Neutrophil (primary cell): ENCODE results near the gene IGFL1.
"Not testable (repeated sequence)": the region's sequence is repeated elsewhere in the genome, so short reads cannot be mapped to it uniquely, and the experiment has no call there.

ENCODE experiments used
- H3K27ac ChIP-seq: fragments of 200-600 bp; sonication (generic); 2 replicates; pipeline ENCODE4 v1.5.1; 2016; ENCODE audit warnings: mild to moderate bottlenecking, moderate library complexity
- H3K27me3 ChIP-seq: fragments of 200-600 bp; sonication (generic); 2 replicates; pipeline ENCODE4 v1.6.0; 2016; ENCODE audit warnings: mild to moderate bottlenecking
- H3K36me3 ChIP-seq: fragments of 200-600 bp; sonication (generic); 2 replicates; pipeline ENCODE4 v1.5.1; 2017
- H3K4me1 ChIP-seq, 2 experiments: fragments of 200-600 bp in 1 of 2; sonication (generic) in 1 of 2; 1 replicate in 1 of 2; 2 replicates in 1 of 2; pipeline versions ENCODE4 v1.5.1 to v1.6.1; 2013 to 2016; ENCODE audit warnings: low read depth in 1 of 2, low read length in 1 of 2, mild to moderate bottlenecking in 1 of 2, moderate library complexity in 1 of 2; ENCODE audit not compliant: control insufficient read depth in 1 of 2, insufficient read depth in 1 of 2
- H3K4me3 ChIP-seq, 2 experiments: fragments of 200-600 bp in 1 of 2; sonication (generic) in 1 of 2; 1 replicate in 1 of 2; 2 replicates in 1 of 2; pipeline ENCODE4 v1.5.1; 2013 to 2016; ENCODE audit warnings: low read depth in 1 of 2, low read length in 1 of 2, mild to moderate bottlenecking in 1 of 2, moderate library complexity in 1 of 2
- H3K9me3 ChIP-seq: fragments of 200-600 bp; sonication (generic); 2 replicates; pipeline ENCODE4 v1.5.1; 2016
- CTCF ChIP-seq: fragments of 200-600 bp; sonication (generic); IDR thresholded peaks from 2 replicates; pipeline ENCODE4 v1.5.1; 2016; ENCODE audit warnings: antibody characterized with exemption

Gene IGFL1

DNA sequence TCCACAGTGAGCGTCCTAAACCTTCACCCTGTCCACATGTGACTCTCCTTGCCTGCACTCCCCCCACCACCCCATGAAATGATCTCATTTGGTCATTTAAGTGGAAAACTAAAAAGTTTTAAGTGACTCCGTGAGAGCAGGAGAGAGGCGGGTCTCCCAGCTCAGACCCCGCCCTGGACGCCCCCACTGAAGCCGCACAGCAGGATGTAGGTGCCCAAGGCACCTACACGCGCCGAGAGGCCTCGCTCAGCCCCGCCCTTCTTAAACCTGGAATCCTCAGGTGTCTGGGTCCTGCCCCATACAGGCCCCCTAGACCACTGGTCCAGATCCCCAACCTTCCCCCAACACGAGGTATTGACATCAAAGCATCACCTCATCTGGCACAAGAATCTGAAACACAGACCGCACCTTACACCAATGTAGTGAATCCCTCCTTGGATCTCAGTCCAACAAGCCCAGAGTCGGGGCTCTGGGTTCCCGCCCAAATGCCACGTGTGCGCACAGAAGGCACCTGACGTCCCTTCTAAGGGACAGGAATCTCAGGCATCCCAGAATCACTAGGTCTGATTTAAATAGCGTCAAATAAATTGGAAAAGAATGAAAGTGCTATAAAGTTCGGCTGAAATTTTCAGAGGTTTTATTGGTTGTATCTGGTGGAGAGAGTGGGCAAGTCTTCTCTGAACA is 3.5 kb downstream of the IGFL1 start:
- H3K9me3 ChIP-seq: no peaks in the 10 kb centered on the region
- no peak for TF ChIP-seq CTCF
- H3K36me3 ChIP-seq: no peaks in the 10 kb centered on the region
- H3K4me3 ChIP-seq: no peak overlapping the region
- H3K4me1 ChIP-seq: no peaks in the 10 kb centered on the region
- H3K27ac ChIP-seq: no peak overlapping the region
- H3K27me3 ChIP-seq: peaks cover 40% of the 10 kb centered on the region

GRCh38 chr19:46233871-46234270 is 4.3 kb downstream of the IGFL1 start:
- H3K36me3 ChIP-seq, H3K4me3 ChIP-seq, H3K27ac ChIP-seq, H3K4me1 ChIP-seq, H3K9me3 ChIP-seq: not testable (repeated sequence)
- H3K27me3 ChIP-seq: peaks cover 40% of the 10 kb centered on the region

DNA sequence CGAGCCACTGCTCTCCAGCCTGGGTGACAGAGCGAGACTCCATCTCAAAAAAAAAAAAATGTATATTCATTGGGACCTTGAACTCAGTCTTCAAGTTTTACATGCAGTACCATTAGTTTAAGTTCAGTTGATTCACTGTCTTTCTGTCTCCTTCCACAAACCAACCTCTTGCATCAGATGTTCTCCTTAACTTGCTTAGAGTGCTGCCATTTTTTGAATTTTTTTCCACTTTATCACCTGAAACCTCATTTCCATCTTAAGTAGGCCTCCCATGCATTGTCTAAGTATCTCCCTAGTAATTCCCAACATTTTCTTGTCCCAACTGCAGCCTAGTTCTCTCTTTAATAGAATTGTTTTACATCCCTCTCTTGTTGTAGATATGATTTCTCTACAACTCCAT is 8.6 kb downstream of the IGFL1 start:
- not testable (repeated sequence) for H3K36me3 ChIP-seq, H3K4me3 ChIP-seq, H3K27ac ChIP-seq, H3K4me1 ChIP-seq, H3K9me3 ChIP-seq
- H3K27me3 ChIP-seq: peaks cover 72% of the 10 kb centered on the region

DNA sequence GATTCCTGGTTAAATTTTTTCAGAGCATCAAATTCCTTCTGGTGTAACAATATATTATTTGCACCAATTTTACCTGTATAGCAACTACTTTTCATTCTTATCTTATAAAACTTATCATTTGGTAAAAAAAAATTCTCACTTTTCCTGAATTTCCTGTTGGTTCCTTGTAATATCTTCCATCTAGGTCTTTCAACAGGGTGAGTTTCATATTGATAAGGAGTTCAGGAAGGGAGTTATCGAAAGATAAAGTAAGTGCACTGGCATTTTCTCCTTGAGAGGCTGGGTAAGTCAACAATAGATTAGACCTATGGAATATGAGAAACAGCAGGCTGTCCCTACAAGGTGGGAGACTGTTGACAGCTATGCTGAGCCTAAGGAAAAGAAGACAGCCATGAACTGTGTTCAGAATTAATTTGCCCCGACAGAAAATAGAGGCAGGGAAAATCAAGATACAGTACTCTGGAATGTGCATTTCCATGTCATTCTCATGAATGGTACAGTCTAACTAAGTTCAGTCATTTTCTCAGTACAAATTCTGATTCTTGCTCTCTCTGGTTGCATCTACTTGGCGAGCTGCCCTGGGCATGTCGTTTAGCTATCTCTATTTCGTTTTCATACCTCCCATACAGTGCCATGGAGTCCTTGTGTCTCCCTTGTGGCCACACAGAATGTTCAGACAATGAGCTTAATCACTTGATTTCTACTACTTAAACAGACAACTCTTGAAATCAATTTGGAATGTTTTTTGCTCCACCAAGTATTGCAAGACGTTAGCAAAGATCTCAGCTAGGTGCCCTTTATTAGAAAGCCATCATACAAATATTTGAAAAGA is 9.9 kb downstream of the IGFL1 start:
- Histone ChIP-seq H3K9me3 (no peaks in the 10 kb centered on the region), H3K36me3 (no peaks in the 10 kb centered on the region), H3K4me3 (no peak overlapping the region), H3K27ac (no peak overlapping the region), H3K27me3 (peaks cover 82% of the 10 kb centered on the region), H3K4me1 (no peaks in the 10 kb centered on the region)
- TF ChIP-seq CTCF: no peak

DNA sequence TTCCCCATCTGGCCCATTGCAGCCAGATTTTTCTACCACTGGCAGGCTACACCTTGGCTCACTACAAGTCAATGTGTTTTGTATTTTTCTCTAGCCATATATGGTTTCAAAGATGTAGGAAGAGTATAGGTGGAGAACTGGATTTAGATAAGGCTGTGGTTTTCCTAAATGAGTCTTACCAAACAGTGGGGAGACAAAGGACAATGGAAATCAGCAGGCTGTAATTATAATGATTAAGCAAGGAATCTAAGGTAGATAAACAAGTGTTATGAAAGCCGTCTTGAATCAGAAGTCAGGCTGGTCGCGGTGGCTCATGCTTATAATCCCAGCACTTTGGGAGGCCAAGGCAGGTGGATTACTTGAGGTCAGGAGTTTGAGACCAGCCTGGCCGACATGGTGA is 11.2 kb downstream of the IGFL1 start:
- Histone ChIP-seq H3K27ac (no peak overlapping the region), H3K9me3 (no peaks in the 10 kb centered on the region), H3K27me3 (peaks cover 87% of the 10 kb centered on the region), H3K36me3 (no peaks in the 10 kb centered on the region), H3K4me3 (no peak overlapping the region), H3K4me1 (no peaks in the 10 kb centered on the region)
- TF ChIP-seq CTCF: no peak

- Histone ChIP-seq H3K4me3 (no peak overlapping the region), H3K9me3 (no peaks in the 10 kb centered on the region), H3K36me3 (no peaks in the 10 kb centered on the region), H3K27ac (no peak overlapping the region), H3K27me3 (peaks cover 87% of the 10 kb centered on the region), H3K4me1 (no peaks in the 10 kb centered on the region)
- no peak for TF ChIP-seq CTCF
Measured at GRCh38 chr19:46241626-46242025, 12.1 kb downstream of the IGFL1 start.

- H3K27ac ChIP-seq, H3K36me3 ChIP-seq, H3K4me1 ChIP-seq, H3K9me3 ChIP-seq, H3K4me3 ChIP-seq: not testable (repeated sequence)
- peaks cover 87% of the 10 kb centered on the region for H3K27me3 ChIP-seq
Measured at GRCh38 chr19:46243081-46243654, 13.6 kb downstream of the IGFL1 start.
